Upper lobe of left lung (tissue), 6 donors: ENCODE data around the gene FHOD1. TPM values are rescaled to one million over a fixed set of nuclear protein-coding genes. Genes with fewer than 3 reads are reported as not detected.
A peak's percentile ranks its signal among the peaks of the same experiment; 100 is the strongest.

Experiments used
- ATAC-seq, 2 donors: fragments of 200-7000 bp; cut with Tn5 transposase; one replicate each; pipeline ENCODE4 v1.9.1; 2022; ENCODE audit warnings: mild to moderate bottlenecking in 2 of 2, moderate library complexity in 2 of 2; ENCODE audit not compliant: low FRiP score in 2 of 2
- DNase-seq, 2 donors: peaks; one replicate each; pipeline ENCODE4 v3.0.0-alpha.2; 2019 to 2020
- H3K27ac ChIP-seq, 4 donors: fragments of 200-600 bp; sonication (generic); one replicate each; pipeline ENCODE4 v1.5.1; 2016 to 2019
- H3K27me3 ChIP-seq, 4 donors: fragments of 200-600 bp; sonication (generic); one replicate each; pipeline ENCODE4 v1.5.1; 2017 to 2019
- H3K36me3 ChIP-seq, 4 donors: fragments of 200-600 bp; sonication (generic); one replicate each; pipeline ENCODE4 v1.5.1; 2016 to 2019
- H3K4me1 ChIP-seq, 4 donors: fragments of 200-600 bp; sonication (generic); one replicate each; pipeline ENCODE4 v1.5.1; 2018 to 2019
- H3K4me3 ChIP-seq, 4 donors: fragments of 200-600 bp; sonication (generic); one replicate each; pipeline ENCODE4 v1.5.1; 2017 to 2019; ENCODE audit warnings: mild to moderate bottlenecking in 2 of 4, moderate library complexity in 1 of 4
- H3K9me3 ChIP-seq, 4 donors: fragments of 200-600 bp; sonication (generic); one replicate each; pipeline ENCODE4 v1.5.1; 2018 to 2019
- CTCF ChIP-seq, 6 experiments: fragments of 450-650 bp in 4 of 6; fragments of 200-600 bp in 2 of 6; sonication (generic) in 2 of 6; IDR thresholded peaks; one replicate each; pipeline ENCODE4 v1.5.1; 2016 to 2019; ENCODE audit warnings: antibody characterized with exemption in 6 of 6
- EP300 ChIP-seq, 4 donors: sonication (generic); formaldehyde crosslinking; IDR thresholded peaks; one replicate each; pipeline ENCODE4 v1.5.1; 2017; ENCODE audit warnings: antibody characterized with exemption in 4 of 4, control low read depth in 2 of 4
- POLR2A ChIP-seq, 4 donors: fragments of 450-650 bp; IDR thresholded peaks; one replicate each; pipeline ENCODE4 v1.5.1; 2016 to 2017; ENCODE audit warnings: antibody characterized with exemption in 4 of 4, mild to moderate bottlenecking in 2 of 4
- POLR2AphosphoS5 ChIP-seq, 2 donors: sonication (generic); formaldehyde crosslinking; IDR thresholded peaks; one replicate each; pipeline ENCODE4 v1.5.1; 2017; ENCODE audit warnings: antibody characterized with exemption in 2 of 2
- WGBS, 2 donors: methylation state at CpG; one replicate each; pipeline ENCODE4 v1.1.5; 2017 to 2018; 5-methylcytosine and 5-hydroxymethylcytosine counted together
- total RNA-seq, 6 donors: library from RNA; depleted of rRNA in 4 of 6; stranded (reverse); fragments of >200 nt in 4 of 6; gene quantifications; one replicate each; pipeline versions ENCODE4 v1.1.0 to v1.2.1, GENCODE V29; 2016 to 2021
- donor health status: DM: no; HTN: no; CAD: no; lungs with moderate emphysema.
- donor health status: DM: no; HTN: yes; CAD: no; lungs with severe emphysema.

FHOD1 gene
- total RNA-seq, 6 donors from 2014 or later: 26.0 to 310 (median 91.0) TPM

GRCh38 chr16:67238806-67239470 is 8.3 kb downstream of the FHOD1 start:
- no peaks in the 10 kb centered on the region for H3K9me3 ChIP-seq
- WGBS, 2 donors: 81 to 84% methylated on average over 6 to 9 of the region's 9 CpGs
- H3K4me1 ChIP-seq: peaks cover 45 to 65% (median 52%) of the 10 kb centered on the region in 4 donors
- DNase-seq (no peak), ATAC-seq (no peak)
- no peaks in the 10 kb centered on the region for H3K27me3 ChIP-seq
- H3K27ac ChIP-seq: peak overlapping the region; percentile 93 to 96 (median 95)
- TF ChIP-seq EP300 (IDR thresholded peaks at IDR 0.05): no peak
- TF ChIP-seq POLR2A (IDR thresholded peaks at IDR 0.05): no peak
- TF ChIP-seq POLR2AphosphoS5 (IDR thresholded peaks at IDR 0.05): no peak
- TF ChIP-seq CTCF (IDR thresholded peaks at IDR 0.05): no peak
- peaks cover 44 to 61% (median 54%) of the 10 kb centered on the region in 4 donors for H3K36me3 ChIP-seq
- H3K4me3 ChIP-seq: no peak overlapping the region

- DNase-seq (no peak), ATAC-seq (no peak)
- Histone ChIP-seq H3K9me3 (no peaks in the 10 kb centered on the region), H3K27me3 (no peaks in the 10 kb centered on the region), H3K4me3 (no peak overlapping the region), H3K27ac (peak overlapping the region in 2 of 4 donors; percentile 46 to 95), H3K4me1 (peaks cover 38 to 58% (median 45%) of the 10 kb centered on the region in 4 donors), H3K36me3 (peaks cover 51 to 68% (median 61%) of the 10 kb centered on the region in 4 donors)
- WGBS, 2 donors: 97 to 100% methylated on average over 3 of the region's 3 CpGs
- no peak for TF ChIP-seq POLR2A (IDR thresholded peaks at IDR 0.05)
- no peak for TF ChIP-seq CTCF (IDR thresholded peaks at IDR 0.05)
- no peak for TF ChIP-seq POLR2AphosphoS5 (IDR thresholded peaks at IDR 0.05)
- TF ChIP-seq EP300 (IDR thresholded peaks at IDR 0.05): no peak
Measured at GRCh38 chr16:67238278-67238575, 9.1 kb downstream of the FHOD1 start.

DNA sequence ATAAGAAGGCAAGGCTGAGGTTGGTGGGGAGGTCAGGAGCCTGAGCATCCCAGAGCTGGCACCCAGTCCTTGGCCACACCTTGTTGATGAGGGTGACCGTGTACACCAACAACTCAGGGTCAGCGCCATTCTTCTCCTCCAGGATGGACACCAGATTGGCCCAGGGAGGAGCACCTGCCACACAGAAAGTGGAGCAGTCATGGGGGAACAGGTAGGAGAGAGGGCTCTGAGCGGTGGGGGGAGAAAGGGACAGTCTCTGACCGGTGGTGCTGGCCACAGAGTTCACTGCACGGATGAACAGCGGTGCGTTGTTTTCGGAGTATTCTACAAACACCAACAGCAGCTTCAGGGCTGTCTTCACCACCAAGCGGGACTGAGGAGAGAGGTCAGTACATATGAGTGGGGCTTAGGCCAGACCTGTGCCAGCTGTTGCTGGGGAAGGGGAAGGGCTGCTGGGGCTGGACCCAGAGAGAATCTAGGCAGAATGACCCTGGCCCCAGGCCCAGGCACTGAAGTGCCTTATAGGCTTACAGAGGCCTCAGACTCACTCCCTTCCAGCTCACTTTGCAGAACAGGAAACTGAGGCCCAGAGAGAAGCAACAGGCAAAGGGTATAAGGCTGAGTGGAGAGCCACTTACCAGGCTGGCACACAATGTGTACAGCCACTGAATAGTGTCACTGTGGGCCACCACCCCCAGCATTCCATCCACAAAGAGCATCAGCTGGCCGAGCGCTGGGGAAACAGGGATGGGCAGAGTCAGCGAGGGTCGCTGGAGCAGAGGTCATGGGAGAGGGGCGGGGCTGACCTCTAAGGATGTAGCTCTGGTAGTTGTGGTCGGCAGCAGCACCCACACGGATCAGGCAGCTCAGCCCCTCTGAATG is 9.6 kb downstream of the FHOD1 start:
- H3K36me3 ChIP-seq: peaks cover 53 to 74% (median 67%) of the 10 kb centered on the region in 4 donors
- ATAC-seq (no peak), DNase-seq (no peak)
- 84 to 87% methylated on average over 15 to 16 of the region's 16 CpGs for WGBS, 2 donors
- H3K4me3 ChIP-seq: no peak overlapping the region
- TF ChIP-seq CTCF (IDR thresholded peaks at IDR 0.05): no peak
- no peak for TF ChIP-seq EP300 (IDR thresholded peaks at IDR 0.05)
- TF ChIP-seq POLR2A (IDR thresholded peaks at IDR 0.05): no peak
- no peak for TF ChIP-seq POLR2AphosphoS5 (IDR thresholded peaks at IDR 0.05)
- H3K27me3 ChIP-seq: no peaks in the 10 kb centered on the region
- no peaks in the 10 kb centered on the region for H3K9me3 ChIP-seq
- peaks cover 32 to 52% (median 39%) of the 10 kb centered on the region in 4 donors for H3K4me1 ChIP-seq
- peak overlapping the region in 1 of 4 donors; percentile 46 for H3K27ac ChIP-seq

DNA sequence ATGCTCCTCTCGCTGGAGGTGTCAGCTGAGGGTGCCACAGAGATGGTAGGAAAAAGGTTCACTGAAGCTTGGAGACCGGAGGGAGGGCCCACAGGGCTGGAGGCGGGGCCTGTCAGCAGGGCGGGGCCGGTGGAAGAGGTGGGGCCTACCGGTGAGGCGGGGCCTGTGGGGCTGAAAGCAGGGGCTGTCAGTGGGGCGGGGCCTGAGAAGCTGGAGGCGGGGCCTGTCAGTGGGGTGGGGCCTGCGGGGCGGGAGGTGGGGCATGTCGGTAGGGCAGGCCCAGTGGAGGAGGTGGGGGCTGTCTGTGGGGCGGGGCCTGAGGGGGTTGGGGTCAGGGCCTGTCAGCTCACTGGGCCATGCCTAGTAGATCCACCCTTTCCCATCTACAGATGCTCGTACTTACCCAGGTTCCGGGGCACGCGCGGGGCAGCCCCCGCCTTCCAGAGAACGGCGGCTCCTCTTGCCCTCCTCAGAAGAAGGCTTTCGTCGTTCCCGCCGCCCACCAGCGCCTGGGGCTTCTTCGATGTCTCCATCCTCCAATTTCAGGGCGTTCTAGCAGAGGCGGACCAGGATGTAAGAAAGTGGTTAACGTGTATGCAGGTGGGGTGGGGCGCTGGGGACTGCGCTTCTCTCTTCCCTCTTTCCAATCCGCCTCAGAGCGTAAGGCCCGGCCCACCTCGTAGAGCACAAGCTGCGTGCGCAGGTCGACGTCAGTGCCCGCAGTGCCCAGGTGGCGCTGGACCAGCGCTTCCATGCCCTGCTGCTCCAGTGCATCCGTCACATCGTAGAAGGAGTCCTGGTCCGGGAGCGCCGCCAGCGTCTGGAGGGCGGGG is 10.5 kb downstream of the FHOD1 start:
- no peaks in the 10 kb centered on the region for H3K9me3 ChIP-seq
- H3K27me3 ChIP-seq: no peaks in the 10 kb centered on the region
- no peak for TF ChIP-seq CTCF (IDR thresholded peaks at IDR 0.05)
- no peak for TF ChIP-seq POLR2AphosphoS5 (IDR thresholded peaks at IDR 0.05)
- no peak for TF ChIP-seq POLR2A (IDR thresholded peaks at IDR 0.05)
- no peak for TF ChIP-seq EP300 (IDR thresholded peaks at IDR 0.05)
- DNase-seq (peak in 1 of 2 donors; percentile 91), ATAC-seq (peak in 1 of 2 donors; percentile 54)
- peaks cover 23 to 43% (median 30%) of the 10 kb centered on the region in 4 donors for H3K4me1 ChIP-seq
- H3K36me3 ChIP-seq: peaks cover 55 to 82% (median 73%) of the 10 kb centered on the region in 4 donors
- H3K27ac ChIP-seq: peak overlapping the region; percentile 14 to 56 (median 35)
- WGBS, 2 donors: 89 to 92% methylated on average over 35 to 47 of the region's 50 CpGs
- H3K4me3 ChIP-seq: no peak overlapping the region
